CD4-positive, CD25-positive, alpha-beta regulatory T cell (primary cell): Measurements from ENCODE around the gene DTD2. TPM values are rescaled to one million over a fixed set of nuclear protein-coding genes. Genes with fewer than 3 reads are reported as not detected.

Experiments used
- ATAC-seq, 2 donors: fragments of 150-1000 bp; cut with Tn5 transposase; one replicate each; pipeline ENCODE4 v1.10.0; 2021; ENCODE audit warnings: low read depth in 2 of 2, moderate number of reproducible peaks in 2 of 2, moderate library complexity in 1 of 2
- DNase-seq, 3 donors: peaks; one replicate each; pipeline versions ENCODE4 v3.0.0 to v3.0.0-alpha.2; 2012 to 2022; ENCODE audit warnings: mixed read lengths in 1 of 3
- H3K27ac ChIP-seq: one replicate; pipeline ENCODE4 v1.7.0; 2013; ENCODE audit warnings: mild to moderate bottlenecking, low read length; ENCODE audit not compliant: insufficient read depth, poor library complexity, severe bottlenecking
- H3K27me3 ChIP-seq: one replicate; pipeline ENCODE4 v1.7.0; 2013; ENCODE audit warnings: low read length; ENCODE audit not compliant: control insufficient read depth, insufficient read depth
- H3K36me3 ChIP-seq: one replicate; pipeline ENCODE4 v1.7.0; 2013; ENCODE audit warnings: mild to moderate bottlenecking, low read length, moderate library complexity; ENCODE audit not compliant: control insufficient read depth, insufficient read depth
- H3K4me1 ChIP-seq: 2 replicates; pipeline ENCODE4 v1.7.0; 2013; ENCODE audit warnings: mild to moderate bottlenecking, low read length; ENCODE audit not compliant: insufficient read depth, control insufficient read depth, poor library complexity, severe bottlenecking
- H3K4me3 ChIP-seq: one replicate; pipeline ENCODE4 v1.7.0; 2013; ENCODE audit warnings: low read depth, mild to moderate bottlenecking, low read length, moderate library complexity
- H3K9me3 ChIP-seq, 2 experiments: 1 replicate in 1 of 2; 2 replicates in 1 of 2; pipeline ENCODE4 v1.7.0; 2013; ENCODE audit warnings: low read length in 2 of 2, mild to moderate bottlenecking in 1 of 2, moderate library complexity in 1 of 2; ENCODE audit not compliant: control insufficient read depth in 2 of 2
- H3K27ac Mint-ChIP-seq, 3 donors: one replicate each; pipeline ENCODE4 v1.8.0; 2020 to 2022; ENCODE audit warnings: mild to moderate bottlenecking in 3 of 3, mixed read lengths in 3 of 3, moderate library complexity in 2 of 3
- H3K27me3 Mint-ChIP-seq: one replicate; pipeline ENCODE4 v1.8.0; 2022; ENCODE audit warnings: mild to moderate bottlenecking, mixed read lengths
- H3K36me3 Mint-ChIP-seq: one replicate; pipeline ENCODE4 v1.8.0; 2020; ENCODE audit warnings: mixed read lengths
- H3K4me1 Mint-ChIP-seq, 4 donors: one replicate each; pipeline ENCODE4 v1.8.0; 2020 to 2022; ENCODE audit warnings: mixed read lengths in 4 of 4, mild to moderate bottlenecking in 1 of 4
- H3K4me3 Mint-ChIP-seq, 4 donors: one replicate each; pipeline ENCODE4 v1.8.0; 2020 to 2022; ENCODE audit warnings: mild to moderate bottlenecking in 4 of 4, mixed read lengths in 4 of 4, moderate library complexity in 3 of 4
- H3K9me3 Mint-ChIP-seq, 7 donors: one replicate each; pipeline ENCODE4 v1.8.0; 2020 to 2022; ENCODE audit warnings: mixed read lengths in 7 of 7, mild to moderate bottlenecking in 3 of 7, moderate library complexity in 2 of 7
- polyA plus RNA-seq, 4 donors: library from polyadenylated mRNA; unstranded; fragments of 300-500 nt; fragmentation: Illumina TruSeq; gene quantifications; one replicate each; pipeline ENCODE4 v1.2.3, GENCODE V29; 2021
- total RNA-seq: library from RNA; stranded (reverse); gene quantifications from one replicate; pipeline ENCODE4 v1.2.3, GENCODE V29; 2022

Gene DTD2
- total and polyA plus RNA-seq, 5 donors from 2014 or later: 7.8 to 23.7 (median 14.4) TPM

- Histone ChIP-seq H3K4me3 (no peak overlapping the region), H3K4me1 (peaks cover 11% of the 10 kb centered on the region), H3K9me3 (no peaks in the 10 kb centered on the region), H3K27ac (no peak overlapping the region), H3K36me3 (no peaks in the 10 kb centered on the region), H3K27me3 (peaks cover 3% of the 10 kb centered on the region)
- H3K4me1 Mint-ChIP-seq: peaks cover 5 to 18% (median 11%) of the 10 kb centered on the region in 4 donors
- no peak overlapping the region for H3K27ac Mint-ChIP-seq
- no peak for ATAC-seq
- peaks cover 0 to 2% (median 0%) of the 10 kb centered on the region in 7 donors for H3K9me3 Mint-ChIP-seq
- H3K27me3 Mint-ChIP-seq: peaks cover 20% of the 10 kb centered on the region
- H3K36me3 Mint-ChIP-seq: no peaks in the 10 kb centered on the region
- DNase-seq: no peak
- no peak overlapping the region for H3K4me3 Mint-ChIP-seq
Measured at GRCh38 chr14:31461545-31461944, 4.2 kb upstream of the DTD2 start.

DNA sequence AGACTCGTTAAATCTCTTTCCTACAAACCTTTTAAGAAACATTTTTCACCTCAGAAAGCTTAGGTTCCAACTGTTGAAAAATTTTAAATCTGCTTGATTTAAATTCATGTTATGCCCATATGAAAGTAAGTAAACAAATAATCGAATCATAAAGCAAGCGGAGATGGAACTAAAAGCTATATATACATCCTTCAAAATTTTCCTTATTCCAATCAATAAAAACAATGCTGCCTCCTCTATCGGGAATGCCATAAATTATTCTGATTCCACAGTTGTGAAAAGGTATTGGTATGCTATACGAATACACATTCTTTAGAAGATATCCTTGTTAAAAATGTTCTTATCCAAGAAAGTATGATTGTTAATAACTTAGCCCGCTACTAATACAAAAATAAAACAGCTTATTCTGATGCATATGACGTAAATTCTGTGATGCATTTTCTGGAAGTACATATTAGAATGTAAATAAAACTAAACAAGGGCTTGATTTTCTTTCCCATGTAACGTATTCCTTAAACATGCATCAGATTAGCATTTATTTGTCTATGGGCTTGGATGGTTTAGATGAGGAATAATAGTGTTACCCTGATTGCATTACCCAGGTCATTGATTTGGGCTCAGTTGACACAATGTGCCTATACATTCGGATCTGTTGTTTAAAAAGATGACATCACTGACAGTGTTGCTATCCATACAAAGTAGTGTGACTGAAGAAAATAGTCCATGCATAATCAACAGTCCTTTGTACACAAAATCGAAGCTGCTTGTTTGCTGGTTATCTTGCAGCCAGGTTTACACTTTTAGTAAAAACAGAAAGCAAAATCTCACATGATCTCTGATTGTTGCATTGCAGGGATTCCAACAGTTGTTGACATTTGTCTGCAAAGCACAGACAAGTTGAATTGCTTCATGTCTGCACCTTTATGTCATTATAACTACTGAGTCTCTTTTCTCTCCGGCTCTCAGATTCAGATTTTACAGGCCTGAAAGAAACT, 656 bp upstream of the DTD2 start:
- Histone ChIP-seq H3K27ac (peak overlapping the region; percentile 60), H3K36me3 (no peaks in the 10 kb centered on the region), H3K27me3 (peaks cover 3% of the 10 kb centered on the region), H3K9me3 (no peaks in the 10 kb centered on the region), H3K4me1 (peaks cover 19% of the 10 kb centered on the region), H3K4me3 (peak overlapping the region; percentile 85)
- H3K27ac Mint-ChIP-seq: peak overlapping the region; percentile 95 to 97 (median 97)
- peaks cover 0 to 2% (median 0%) of the 10 kb centered on the region in 7 donors for H3K9me3 Mint-ChIP-seq
- H3K27me3 Mint-ChIP-seq: peaks cover 15% of the 10 kb centered on the region
- peak overlapping the region; percentile 89 to 98 (median 96) for H3K4me3 Mint-ChIP-seq
- peaks cover 2% of the 10 kb centered on the region for H3K36me3 Mint-ChIP-seq
- no peak for ATAC-seq
- peak in 1 of 3 donors; percentile 7 for DNase-seq
- H3K4me1 Mint-ChIP-seq: peaks cover 12 to 42% (median 19%) of the 10 kb centered on the region in 4 donors

DNA sequence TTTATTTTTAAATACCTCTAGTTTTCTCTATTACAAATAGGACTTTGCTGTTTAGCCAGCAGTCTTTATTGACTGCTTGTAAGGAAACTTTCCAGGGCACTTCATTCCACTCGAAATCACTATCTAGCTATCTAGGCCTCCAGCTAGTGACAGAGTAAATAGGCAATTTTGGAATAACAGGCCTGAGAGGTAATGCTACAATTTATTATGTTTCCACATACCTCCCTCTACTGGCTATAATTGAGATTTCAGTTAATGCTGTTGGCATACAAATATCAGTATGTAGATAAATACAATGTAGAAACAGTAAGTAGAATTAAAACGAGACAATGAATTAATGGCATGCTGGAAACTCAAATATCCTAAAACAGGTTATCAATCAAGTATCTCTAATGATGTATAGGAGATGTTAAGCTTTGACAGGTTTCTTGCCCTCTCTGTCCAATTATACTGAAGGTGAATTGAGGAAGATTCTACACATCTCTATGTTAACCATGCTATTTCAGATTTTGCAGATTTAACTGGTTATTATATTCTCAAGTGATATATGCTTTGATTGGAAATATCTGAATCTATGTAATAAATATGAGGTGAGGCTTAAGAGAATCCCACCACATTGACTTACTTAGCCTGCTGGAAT, 7.2 kb downstream of the DTD2 start:
- Histone ChIP-seq H3K27ac (no peak overlapping the region), H3K4me1 (no peaks in the 10 kb centered on the region), H3K27me3 (no peaks in the 10 kb centered on the region), H3K9me3 (no peaks in the 10 kb centered on the region), H3K36me3 (peaks cover 21% of the 10 kb centered on the region), H3K4me3 (no peak overlapping the region)
- H3K4me1 Mint-ChIP-seq: peaks cover 9 to 15% (median 13%) of the 10 kb centered on the region in 4 donors
- H3K36me3 Mint-ChIP-seq: peaks cover 31% of the 10 kb centered on the region
- H3K27me3 Mint-ChIP-seq: no peaks in the 10 kb centered on the region
- H3K4me3 Mint-ChIP-seq: no peak overlapping the region
- peak in 2 of 3 donors; percentile 23 to 49 for DNase-seq
- ATAC-seq: peak in 1 of 2 donors; percentile 34
- peaks cover 0 to 1% (median 0%) of the 10 kb centered on the region in 7 donors for H3K9me3 Mint-ChIP-seq
- no peak overlapping the region for H3K27ac Mint-ChIP-seq

DNA sequence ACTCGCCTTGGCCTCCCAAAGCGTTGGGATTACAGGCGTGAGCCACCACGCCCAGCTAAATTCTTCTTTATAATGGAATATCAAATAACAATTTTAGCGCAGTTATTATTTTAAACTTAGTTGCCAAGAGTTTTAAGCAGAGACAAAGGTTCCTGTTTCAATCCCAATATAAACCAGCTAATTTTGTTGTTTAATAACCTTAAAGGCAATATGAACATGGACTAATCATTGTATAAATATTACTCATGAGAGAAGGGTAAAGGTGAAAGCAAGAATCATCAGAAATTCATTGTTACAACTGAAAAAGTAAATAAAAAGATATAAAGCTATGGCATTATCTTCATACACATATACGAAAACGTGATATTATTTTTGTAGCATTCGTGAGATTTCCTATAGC, 8.2 kb downstream of the DTD2 start:
- no peaks in the 10 kb centered on the region for H3K27me3 ChIP-seq
- no peak overlapping the region for H3K4me3 Mint-ChIP-seq
- peaks cover 5 to 12% (median 8%) of the 10 kb centered on the region in 4 donors for H3K4me1 Mint-ChIP-seq
- no peak overlapping the region for H3K27ac Mint-ChIP-seq
- no peak overlapping the region for H3K27ac ChIP-seq
- H3K9me3 Mint-ChIP-seq: peaks cover 0 to under 1% (median 0%) of the 10 kb centered on the region in 7 donors
- no peaks in the 10 kb centered on the region for H3K4me1 ChIP-seq
- no peak for DNase-seq
- H3K36me3 Mint-ChIP-seq: peaks cover 33% of the 10 kb centered on the region
- no peaks in the 10 kb centered on the region for H3K9me3 ChIP-seq
- ATAC-seq: no peak
- H3K27me3 Mint-ChIP-seq: no peaks in the 10 kb centered on the region
- H3K4me3 ChIP-seq: no peak overlapping the region
- H3K36me3 ChIP-seq: peaks cover 21% of the 10 kb centered on the region

GRCh38 chr14:31445703-31446102, 11.6 kb downstream of the DTD2 start:
- peaks cover 0 to 2% (median 0%) of the 10 kb centered on the region in 7 donors for H3K9me3 Mint-ChIP-seq
- H3K36me3 Mint-ChIP-seq: peaks cover 23% of the 10 kb centered on the region
- no peak for ATAC-seq
- Histone ChIP-seq H3K9me3 (no peaks in the 10 kb centered on the region), H3K27ac (no peak overlapping the region), H3K27me3 (no peaks in the 10 kb centered on the region), H3K36me3 (peaks cover 8% of the 10 kb centered on the region), H3K4me3 (no peak overlapping the region), H3K4me1 (no peaks in the 10 kb centered on the region)
- no peak overlapping the region for H3K27ac Mint-ChIP-seq
- H3K27me3 Mint-ChIP-seq: no peaks in the 10 kb centered on the region
- no peak overlapping the region for H3K4me3 Mint-ChIP-seq
- no peak for DNase-seq
- peaks cover 0 to 7% (median 3%) of the 10 kb centered on the region in 4 donors for H3K4me1 Mint-ChIP-seq

DNA sequence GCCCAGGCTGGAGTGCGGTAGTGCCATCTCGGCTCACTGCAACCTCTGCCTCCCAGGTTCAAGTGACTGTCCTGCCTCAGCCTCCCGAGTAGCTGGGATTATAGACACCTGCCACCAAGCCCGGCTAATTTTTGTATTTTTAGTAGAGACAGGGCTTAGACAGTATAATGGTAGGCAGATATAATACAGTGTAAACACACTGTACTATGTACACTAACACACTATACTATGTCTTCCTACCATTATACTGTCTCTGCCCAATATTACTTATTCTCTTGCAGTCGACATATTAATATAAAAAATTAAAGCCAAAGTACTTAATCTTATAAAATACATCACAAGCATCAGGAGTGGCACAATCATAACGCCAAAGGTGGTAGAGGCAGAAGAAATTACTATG, 15.0 kb downstream of the DTD2 start:
- Mint-ChIP-seq H3K36me3 (peaks cover 17% of the 10 kb centered on the region), H3K27ac (no peak overlapping the region), H3K27me3 (no peaks in the 10 kb centered on the region)

GRCh38 chr14:31441273-31442111, 15.8 kb downstream of the DTD2 start:
- DNase-seq (no peak), ATAC-seq (no peak)
- Histone ChIP-seq H3K4me3 (no peak overlapping the region), H3K9me3 (no peaks in the 10 kb centered on the region), H3K27me3 (no peaks in the 10 kb centered on the region), H3K36me3 (peaks cover 4% of the 10 kb centered on the region), H3K27ac (no peak overlapping the region), H3K4me1 (no peaks in the 10 kb centered on the region)
- Mint-ChIP-seq H3K4me3 (no peak overlapping the region), H3K27me3 (no peaks in the 10 kb centered on the region), H3K27ac (no peak overlapping the region), H3K36me3 (peaks cover 17% of the 10 kb centered on the region), H3K4me1 (peaks cover 0 to 7% (median 0%) of the 10 kb centered on the region in 4 donors), H3K9me3 (peaks cover 0 to 2% (median 0%) of the 10 kb centered on the region in 7 donors)

More for the DNA sequence above, 15.0 kb downstream of the DTD2 start:
- no peak overlapping the region for H3K27ac ChIP-seq
- no peaks in the 10 kb centered on the region for H3K4me1 ChIP-seq
- peaks cover 0 to 2% (median 0%) of the 10 kb centered on the region in 7 donors for H3K9me3 Mint-ChIP-seq
- no peak for DNase-seq
- no peak for ATAC-seq
- H3K36me3 ChIP-seq: peaks cover 4% of the 10 kb centered on the region
- H3K9me3 ChIP-seq: no peaks in the 10 kb centered on the region
- H3K27me3 ChIP-seq: no peaks in the 10 kb centered on the region
- H3K4me3 Mint-ChIP-seq: no peak overlapping the region
- H3K4me1 Mint-ChIP-seq: peaks cover 0 to 7% (median 0%) of the 10 kb centered on the region in 4 donors
- H3K4me3 ChIP-seq: no peak overlapping the region
